Muscle of leg (tissue), 11 donors: ENCODE data around the gene RFK. TPM values are rescaled to one million over a fixed set of nuclear protein-coding genes. Genes with fewer than 3 reads are reported as not detected.

Experiments used
- DNase-seq: peaks from one replicate; pipeline ENCODE4 v3.0.0; 2013
- H3K27ac ChIP-seq: one replicate; pipeline ENCODE4 v1.5.1; 2013; ENCODE audit warnings: mild to moderate bottlenecking, low read length, control low read depth
- H3K27me3 ChIP-seq: one replicate; pipeline ENCODE4 v1.6.1; 2013; ENCODE audit warnings: low read length; ENCODE audit not compliant: control insufficient read depth, insufficient read depth
- H3K36me3 ChIP-seq: one replicate; pipeline ENCODE4 v1.6.1; 2013; ENCODE audit warnings: low read length; ENCODE audit not compliant: control insufficient read depth, insufficient read depth
- H3K4me1 ChIP-seq: one replicate; pipeline ENCODE4 v1.6.1; 2013; ENCODE audit warnings: low read length; ENCODE audit not compliant: control insufficient read depth, insufficient read depth
- H3K4me3 ChIP-seq: one replicate; pipeline ENCODE4 v1.5.1; 2013; ENCODE audit warnings: low read length, control low read depth
- H3K9me3 ChIP-seq: replicated peaks from 2 replicates; pipeline ENCODE4 v1.6.1; 2013; ENCODE audit warnings: low read depth, low read length; ENCODE audit not compliant: control insufficient read depth
- WGBS: methylation state at CpG from one replicate; pipeline ENCODE4 v1.1.5; 2013; ENCODE audit warnings: missing lambda C conversion rate; ENCODE audit not compliant: insufficient coverage; 5-methylcytosine and 5-hydroxymethylcytosine counted together
- polyA plus RNA-seq, 8 donors: library from polyadenylated mRNA; unstranded; fragments of 120-200 nt; gene quantifications; one replicate each; pipeline versions ENCODE4 v1.2.1 to v1.2.3, GENCODE V29; 2013; ENCODE audit warnings: inconsistent platforms in 1 of 8, low replicate concordance in 1 of 8; ENCODE audit not compliant: insufficient read length in 8 of 8, insufficient read depth in 1 of 8
- total RNA-seq: library from RNA; stranded (reverse); fragments of 120-200 nt; gene quantifications from one replicate; pipeline ENCODE4 v1.2.4, GENCODE V29; 2013

Gene RFK
- total and polyA plus RNA-seq, 9 donors: 10.6 to 15.8 (median 12.6) TPM

- Histone ChIP-seq H3K27me3 (no peaks in the 10 kb centered on the region), H3K27ac (no peak overlapping the region), H3K4me1 (no peaks in the 10 kb centered on the region), H3K4me3 (no peak overlapping the region), H3K36me3 (no peaks in the 10 kb centered on the region), H3K9me3 (no peaks in the 10 kb centered on the region)
- no peak for DNase-seq
- 94% methylated on average over 2 of the region's 4 CpGs for WGBS
Measured at GRCh38 chr9:76359365-76359764, 34.9 kb downstream of the RFK start.

GRCh38 chr9:76358628-76359280, 35.5 kb downstream of the RFK start:
- no CpG with 5 or more reads among the region's 10 CpGs for WGBS
- DNase-seq: no peak
- no peak overlapping the region for H3K27ac ChIP-seq

GRCh38 chr9:76357555-76357954, 36.7 kb downstream of the RFK start:
- Histone ChIP-seq H3K27me3 (no peaks in the 10 kb centered on the region), H3K4me1 (no peaks in the 10 kb centered on the region), H3K27ac (no peak overlapping the region), H3K4me3 (no peak overlapping the region), H3K9me3 (no peaks in the 10 kb centered on the region), H3K36me3 (no peaks in the 10 kb centered on the region)
- DNase-seq: no peak
- no CpG with 5 or more reads among the region's 1 CpG for WGBS

More at GRCh38 chr9:76358628-76359280, 35.5 kb downstream of the RFK start:
- no peak overlapping the region for H3K4me3 ChIP-seq
- H3K27me3 ChIP-seq: no peaks in the 10 kb centered on the region
- no peaks in the 10 kb centered on the region for H3K9me3 ChIP-seq
- no peaks in the 10 kb centered on the region for H3K4me1 ChIP-seq
- H3K36me3 ChIP-seq: no peaks in the 10 kb centered on the region

- 64% methylated on average over 6 of the region's 6 CpGs for WGBS
- H3K4me3 ChIP-seq: no peak overlapping the region
Measured at GRCh38 chr9:76355886-76356285, 38.3 kb downstream of the RFK start.

GRCh38 chr9:76354221-76354620, 40.0 kb downstream of the RFK start:
- no peak overlapping the region for H3K27ac ChIP-seq
- WGBS: no CpG with 5 or more reads among the region's 3 CpGs
- H3K36me3 ChIP-seq: no peaks in the 10 kb centered on the region
- no peaks in the 10 kb centered on the region for H3K4me1 ChIP-seq
- H3K27me3 ChIP-seq: no peaks in the 10 kb centered on the region
- H3K9me3 ChIP-seq: no peaks in the 10 kb centered on the region
- no peak overlapping the region for H3K4me3 ChIP-seq
- DNase-seq: no peak

More at GRCh38 chr9:76355886-76356285, 38.3 kb downstream of the RFK start:
- Histone ChIP-seq H3K36me3 (no peaks in the 10 kb centered on the region), H3K27me3 (no peaks in the 10 kb centered on the region), H3K9me3 (no peaks in the 10 kb centered on the region), H3K27ac (no peak overlapping the region), H3K4me1 (no peaks in the 10 kb centered on the region)
- DNase-seq: no peak

GRCh38 chr9:76353280-76353679, 40.9 kb downstream of the RFK start:
- H3K9me3 ChIP-seq: no peaks in the 10 kb centered on the region
- no peak for DNase-seq
- H3K27ac ChIP-seq: no peak overlapping the region
- 83% methylated on average over 4 of the region's 5 CpGs for WGBS
- H3K36me3 ChIP-seq: no peaks in the 10 kb centered on the region
- no peaks in the 10 kb centered on the region for H3K4me1 ChIP-seq
- H3K4me3 ChIP-seq: no peak overlapping the region
- no peaks in the 10 kb centered on the region for H3K27me3 ChIP-seq

GRCh38 chr9:76352026-76352620, 42.1 kb downstream of the RFK start:
- H3K27ac ChIP-seq: no peak overlapping the region
- H3K36me3 ChIP-seq: no peaks in the 10 kb centered on the region
- DNase-seq: no peak
- H3K4me3 ChIP-seq: no peak overlapping the region
- H3K27me3 ChIP-seq: no peaks in the 10 kb centered on the region
- no peaks in the 10 kb centered on the region for H3K9me3 ChIP-seq
- no CpG with 5 or more reads among the region's 4 CpGs for WGBS
- H3K4me1 ChIP-seq: no peaks in the 10 kb centered on the region

- no peak overlapping the region for H3K4me3 ChIP-seq
- H3K27me3 ChIP-seq: no peaks in the 10 kb centered on the region
- no peaks in the 10 kb centered on the region for H3K4me1 ChIP-seq
- no peaks in the 10 kb centered on the region for H3K36me3 ChIP-seq
- WGBS: no CpG with 5 or more reads among the region's 3 CpGs
- H3K27ac ChIP-seq: no peak overlapping the region
- H3K9me3 ChIP-seq: no peaks in the 10 kb centered on the region
- DNase-seq: no peak
Measured at GRCh38 chr9:76351006-76351405, 43.2 kb downstream of the RFK start.

- Histone ChIP-seq H3K36me3 (no peaks in the 10 kb centered on the region), H3K27ac (no peak overlapping the region), H3K4me1 (no peaks in the 10 kb centered on the region), H3K27me3 (no peaks in the 10 kb centered on the region), H3K9me3 (no peaks in the 10 kb centered on the region), H3K4me3 (no peak overlapping the region)
- DNase-seq: no peak
- no CpG with 5 or more reads among the region's 1 CpG for WGBS
Measured at GRCh38 chr9:76349865-76350264, 44.4 kb downstream of the RFK start.

- DNase-seq: no peak
- Histone ChIP-seq H3K27me3 (no peaks in the 10 kb centered on the region), H3K4me3 (no peak overlapping the region), H3K36me3 (no peaks in the 10 kb centered on the region), H3K27ac (no peak overlapping the region), H3K4me1 (no peaks in the 10 kb centered on the region), H3K9me3 (no peaks in the 10 kb centered on the region)
- WGBS: no CpG with 5 or more reads among the region's 2 CpGs
Measured at GRCh38 chr9:76342858-76343257, 51.4 kb downstream of the RFK start.
